ENCODE results near the gene CBX5.

GRCh38 chr12:54300225-54300731 lies 20.4 kb upstream of the CBX5 start:
- TF ChIP-seq, protein P1, sequence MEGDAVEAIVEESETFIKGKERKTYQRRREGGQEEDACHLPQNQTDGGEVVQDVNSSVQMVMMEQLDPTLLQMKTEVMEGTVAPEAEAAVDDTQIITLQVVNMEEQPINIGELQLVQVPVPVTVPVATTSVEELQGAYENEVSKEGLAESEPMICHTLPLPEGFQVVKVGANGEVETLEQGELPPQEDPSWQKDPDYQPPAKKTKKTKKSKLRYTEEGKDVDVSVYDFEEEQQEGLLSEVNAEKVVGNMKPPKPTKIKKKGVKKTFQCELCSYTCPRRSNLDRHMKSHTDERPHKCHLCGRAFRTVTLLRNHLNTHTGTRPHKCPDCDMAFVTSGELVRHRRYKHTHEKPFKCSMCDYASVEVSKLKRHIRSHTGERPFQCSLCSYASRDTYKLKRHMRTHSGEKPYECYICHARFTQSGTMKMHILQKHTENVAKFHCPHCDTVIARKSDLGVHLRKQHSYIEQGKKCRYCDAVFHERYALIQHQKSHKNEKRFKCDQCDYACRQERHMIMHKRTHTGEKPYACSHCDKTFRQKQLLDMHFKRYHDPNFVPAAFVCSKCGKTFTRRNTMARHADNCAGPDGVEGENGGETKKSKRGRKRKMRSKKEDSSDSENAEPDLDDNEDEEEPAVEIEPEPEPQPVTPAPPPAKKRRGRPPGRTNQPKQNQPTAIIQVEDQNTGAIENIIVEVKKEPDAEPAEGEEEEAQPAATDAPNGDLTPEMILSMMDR (IDR thresholded peaks at IDR 0.05; ENCODE audit: low read length): no peak
- no peak for TF ChIP-seq EZH2 (IDR thresholded peaks at IDR 0.05; ENCODE audit: borderline replicate concordance, low read length)
